GM12878 (cell line): Measurements from ENCODE around the gene DDX24. TPM values are rescaled to one million over a fixed set of nuclear protein-coding genes. Genes with fewer than 3 reads are reported as not detected.

Experiments used
- ATAC-seq: fragments of 200-7000 bp; cut with Tn5 transposase; 3 replicates; pipeline ENCODE4 v1.9.1; 2020; ENCODE audit warnings: mild to moderate bottlenecking, moderate library complexity
- BruUV-seq: library from RNA; stranded (reverse); fragments of 400-500 nt; replicated peaks from 2 replicates; lab custom pipeline; 2021; lab: Mats Ljungman, UMichigan
- CTCF ChIA-PET: fragments of 300-600 bp; sonication (Branson Sonifier 250); formaldehyde crosslinking; extraction: SDS; loops from one replicate; lab custom pipeline; 2021; ENCODE audit warnings: inconsistent platforms; lab: Yijun Ruan, JAX
- POLR2A ChIA-PET: fragments of 350-600 bp; formaldehyde crosslinking; extraction: SDS; loops from one replicate; lab custom pipeline; 2021; ENCODE audit warnings: inconsistent platforms; lab: Charles Lee
- RAD21 ChIA-PET: fragments of 300-600 bp; sonication (Branson Sonifier 250); formaldehyde crosslinking; loops from one replicate; lab custom pipeline; 2023; ENCODE audit warnings: antibody characterized with exemption; ENCODE audit not compliant: unreplicated experiment; lab: Charles Lee
- SMC1A ChIA-PET: fragments of 300-600 bp; sonication (Branson Sonifier 250); formaldehyde crosslinking; loops from one replicate; lab custom pipeline; 2023; ENCODE audit not compliant: unreplicated experiment, uncharacterized antibody; lab: Charles Lee
- DNase-seq: peaks from one replicate; pipeline ENCODE4 v3.0.0-alpha.2; 2011; ENCODE audit warnings: low read depth, low spot score
- FAIRE-seq: peaks from 3 replicates; lab custom pipeline; 2011; peaks lifted over from hg19 to GRCh38; lab: Jason Lieb, UNC
- H2AFZ ChIP-seq: 2 replicates; pipeline ENCODE4 v1.6.0; 2011; ENCODE audit warnings: low read depth, low read length, control low read depth; ENCODE audit not compliant: control insufficient read depth
- H3K27ac ChIP-seq: 2 replicates; pipeline ENCODE4 v1.5.1; 2011; ENCODE audit warnings: control low read depth; ENCODE audit not compliant: control insufficient read depth, insufficient read depth
- H3K27me3 ChIP-seq, 2 experiments: replicated peaks in 1 of 2; 2 replicates each; pipeline versions ENCODE4 v1.6.0 to v1.6.1; 2011; ENCODE audit warnings: low read length in 1 of 2; ENCODE audit not compliant: control insufficient read depth in 2 of 2, insufficient read depth in 2 of 2
- H3K36me3 ChIP-seq, 2 experiments: 2 replicates each; pipeline ENCODE4 v1.5.1; 2011; ENCODE audit warnings: low read length in 1 of 2; ENCODE audit not compliant: control insufficient read depth in 2 of 2, insufficient read depth in 2 of 2
- H3K4me1 ChIP-seq: 2 replicates; pipeline ENCODE4 v1.6.1; 2011; ENCODE audit warnings: mild to moderate bottlenecking, low read length, moderate library complexity, mixed read lengths; ENCODE audit not compliant: control insufficient read depth, insufficient read depth
- H3K4me2 ChIP-seq: 2 replicates; pipeline ENCODE4 v1.6.0; 2011; ENCODE audit warnings: control low read depth; ENCODE audit not compliant: control insufficient read depth, insufficient read depth
- H3K4me3 ChIP-seq: fragments of 200-600 bp; sonication (generic); 2 replicates; pipeline ENCODE4 v1.5.1; 2016
- H3K79me2 ChIP-seq: 2 replicates; pipeline ENCODE4 v1.6.0; 2011; ENCODE audit warnings: low read length; ENCODE audit not compliant: control insufficient read depth, insufficient read depth
- H3K9ac ChIP-seq: 2 replicates; pipeline ENCODE4 v1.8.0; 2011; ENCODE audit warnings: low read length, control low read depth, mixed read lengths; ENCODE audit not compliant: control insufficient read depth, insufficient read depth
- H3K9me3 ChIP-seq: replicated peaks from 3 replicates; pipeline ENCODE4 v1.5.1; 2011; ENCODE audit warnings: mild to moderate bottlenecking, low read length; ENCODE audit not compliant: control insufficient read depth, insufficient read depth
- H4K20me1 ChIP-seq: 2 replicates; pipeline ENCODE4 v1.6.0; 2011; ENCODE audit not compliant: control insufficient read depth, insufficient read depth
- BMI1 ChIP-seq: fragments of 450-650 bp; IDR thresholded peaks from 2 replicates; pipeline ENCODE4 v1.6.1; 2016; ENCODE audit warnings: mild to moderate bottlenecking, moderate library complexity, borderline replicate concordance
- CBX5 ChIP-seq: sonication (generic); IDR thresholded peaks from 2 replicates; pipeline ENCODE4 v1.6.1; 2016; ENCODE audit warnings: low read depth, moderate library complexity, mild to moderate bottlenecking, inconsistent platforms
- CHD1 ChIP-seq: IDR thresholded peaks from 2 replicates; pipeline ENCODE4 v1.6.1; 2012; ENCODE audit warnings: low read depth, low read length, improper control_type of control experiment
- DPF2 ChIP-seq: fragments of 450-650 bp; IDR thresholded peaks from 2 replicates; pipeline ENCODE4 v1.6.1; 2017; ENCODE audit warnings: mild to moderate bottlenecking
- HDAC2 ChIP-seq: fragments of 200-600 bp; sonication (generic); IDR thresholded peaks from 2 replicates; pipeline ENCODE4 v1.6.1; 2017
- HDGF ChIP-seq: fragments of 450-650 bp; IDR thresholded peaks from 2 replicates; pipeline ENCODE4 v1.6.1; 2016; ENCODE audit warnings: antibody characterized with exemption
- NFIC ChIP-seq: IDR thresholded peaks from 2 replicates; pipeline ENCODE4 v1.6.1; 2012; ENCODE audit warnings: low read depth, mild to moderate bottlenecking, inconsistent platforms, low read length, moderate library complexity
- PAX5 ChIP-seq: IDR thresholded peaks from 2 replicates; pipeline ENCODE4 v1.6.1; 2011; ENCODE audit warnings: low read depth, low read length, borderline replicate concordance
- PAX8 ChIP-seq: fragments of 450-650 bp; IDR thresholded peaks from 2 replicates; pipeline ENCODE4 v1.6.1; 2017; ENCODE audit warnings: mild to moderate bottlenecking, moderate library complexity
- RCOR1 ChIP-seq: conservative IDR thresholded peaks from 2 replicates; pipeline ENCODE4 v1.6.1; 2012; ENCODE audit warnings: low read depth, low read length, improper control_type of control experiment
- RELA ChIP-seq: fragments of 450-650 bp; IDR thresholded peaks from 2 replicates; pipeline ENCODE4 v1.8.0; 2014; ENCODE audit warnings: borderline replicate concordance; ENCODE audit not compliant: partially characterized antibody
- SMAD5 ChIP-seq: IDR thresholded peaks from 2 replicates; pipeline ENCODE4 v1.6.1; 2016; ENCODE audit warnings: antibody characterized with exemption, low read depth
- SMC3 ChIP-seq: IDR thresholded peaks from 2 replicates; pipeline ENCODE4 v1.6.1; 2011; ENCODE audit warnings: low read length, improper control_type of control experiment, borderline replicate concordance
- SREBF1 ChIP-seq: IDR thresholded peaks from 2 replicates; pipeline ENCODE4 v1.6.1; 2012; ENCODE audit warnings: mild to moderate bottlenecking, low read length
- SREBF2 ChIP-seq: IDR thresholded peaks from 2 replicates; pipeline ENCODE4 v1.6.1; 2012; ENCODE audit warnings: mild to moderate bottlenecking, low read length
- STAT1 ChIP-seq: fragments of 450-650 bp; conservative IDR thresholded peaks from 2 replicates; pipeline ENCODE4 v1.6.1; 2014; ENCODE audit warnings: antibody characterized with exemption, mild to moderate bottlenecking
- TBL1XR1 ChIP-seq: IDR thresholded peaks from 2 replicates; pipeline ENCODE4 v1.6.1; 2012; ENCODE audit warnings: low read depth, low read length, improper control_type of control experiment
- ZNF207 ChIP-seq: fragments of 450-650 bp; IDR thresholded peaks from 2 replicates; pipeline ENCODE4 v1.6.1; 2014; ENCODE audit warnings: antibody characterized with exemption, mild to moderate bottlenecking, borderline replicate concordance
- ZNF217 ChIP-seq: fragments of 450-650 bp; IDR thresholded peaks from 2 replicates; pipeline ENCODE4 v1.6.1; 2017; ENCODE audit warnings: antibody characterized with exemption, mild to moderate bottlenecking
- WGBS: methylation state at CpG from one replicate; pipeline ENCODE4 v1.1.6; 2016; ENCODE audit warnings: low lambda C conversion rate; ENCODE audit not compliant: insufficient replicate concordance, insufficient coverage; ENCODE audit errors: missing lambda C conversion rate; 5-methylcytosine and 5-hydroxymethylcytosine counted together
- in situ Hi-C: fragments of 300-500 bp; cut with MboI; formaldehyde crosslinking; loops from 9 replicates; pipeline ENCODE4 v1.14.3; 2018; ENCODE audit warnings: mixed read lengths
- intact Hi-C: fragments of 100-400 bp; cut with micrococcal nuclease; formaldehyde crosslinking; loops from one replicate; pipeline ENCODE4 v1.14.2; 2022; ENCODE audit not compliant: unreplicated experiment
- polyA plus RNA-seq, 11 experiments: library from polyadenylated mRNA; depleted of rRNA in 4 of 11; unstranded in 6 of 11; stranded (reverse) in 5 of 11; fragments of >200 nt; fragmentation: Nextera tagmentation in 4 of 11; fragmentation: Illumina TruSeq in 1 of 11; extraction: Ambion mirVana in 4 of 11; extraction: Trizol in 1 of 11; gene quantifications; 1 replicate in 1 of 11; 2 replicates in 10 of 11; pipeline versions ENCODE4 v1.2.1 to v1.2.3, GENCODE V29; 2011 to 2016; ENCODE audit warnings: inconsistent platforms in 2 of 11, missing spikeins in 2 of 11, low read depth in 1 of 11
- total RNA-seq, 4 experiments: library from RNA; depleted of rRNA in 3 of 4; stranded (reverse); fragments of >200 nt in 3 of 4; fragmentation: Illumina TruSeq in 1 of 4; extraction: Trizol in 1 of 4; gene quantifications; 2 replicates each; pipeline versions ENCODE4 v1.2.1 to v1.2.3, GENCODE V29; 2013 to 2021

DDX24 gene
- total and polyA plus RNA-seq, 10 of the 15 experiments (the other 5 are each of a cell fraction or from before 2014, with no cell fraction given): 137 to 266 (median 184) TPM

- TF ChIP-seq HDAC2 (no peak), STAT1 (no peak), DPF2 (no peak), CBX5 (no peak), RCOR1 (no peak)
Observed at GRCh38 chr14:94109915-94110250, 28.9 kb upstream of the DDX24 start (continued).

GRCh38 chr14:94104731-94105130 lies 23.7 kb upstream of the DDX24 start:
- WGBS: 87% methylated on average over 10 of the region's 10 CpGs

More at GRCh38 chr14:94104731-94105130, 23.7 kb upstream of the DDX24 start:
- Histone ChIP-seq H3K4me2 (no peak overlapping the region), H3K4me1 (no peaks in the 10 kb centered on the region), H4K20me1 (no peaks in the 10 kb centered on the region), H3K36me3 (no peaks in the 10 kb centered on the region), H3K27me3 (no peaks in the 10 kb centered on the region), H3K9ac (no peak overlapping the region), H3K9me3 (no peaks in the 10 kb centered on the region), H3K79me2 (no peaks in the 10 kb centered on the region), H2AFZ (no peak overlapping the region), H3K27ac (no peak overlapping the region), H3K4me3 (no peak overlapping the region)
- CTCF ChIA-PET: interaction anchor here (0.6 to 1.1 kb wide), 3 partner anchors 27 to 449 kb away, joined by 3 to 4 read pairs (median 3); no protein-coding TSS in a partner anchor
- no peak for ATAC-seq
- POLR2A ChIA-PET: no interaction called here
- SMC1A ChIA-PET: interaction anchor here (0.8 to 0.9 kb wide), 3 partner anchors 11 to 68 kb away, joined by 3 read pairs; no protein-coding TSS in a partner anchor
- intact Hi-C loops (no loop called here), in situ Hi-C loops (no loop called here)
- FAIRE-seq: no peak
- TF ChIP-seq BMI1: no peak
- no peak for TF ChIP-seq RELA
- no peak for TF ChIP-seq PAX5
- no peak for TF ChIP-seq SMAD5
- TF ChIP-seq HDGF: no peak
- no peak for TF ChIP-seq SREBF1
- no peak for TF ChIP-seq ZNF217
- TF ChIP-seq SREBF2: no peak
- no peak for TF ChIP-seq ZNF207
- no peak for TF ChIP-seq NFIC
- TF ChIP-seq CHD1: no peak
- TF ChIP-seq PAX8: no peak
- TF ChIP-seq SMC3: no peak
- TF ChIP-seq TBL1XR1: no peak
- no peak for TF ChIP-seq HDAC2
- RAD21 ChIA-PET: no interaction called here
- no peak for DNase-seq
- no TSS peak for BruUV-seq
